ENCODE results near the gene MAP2K5.

DNA sequence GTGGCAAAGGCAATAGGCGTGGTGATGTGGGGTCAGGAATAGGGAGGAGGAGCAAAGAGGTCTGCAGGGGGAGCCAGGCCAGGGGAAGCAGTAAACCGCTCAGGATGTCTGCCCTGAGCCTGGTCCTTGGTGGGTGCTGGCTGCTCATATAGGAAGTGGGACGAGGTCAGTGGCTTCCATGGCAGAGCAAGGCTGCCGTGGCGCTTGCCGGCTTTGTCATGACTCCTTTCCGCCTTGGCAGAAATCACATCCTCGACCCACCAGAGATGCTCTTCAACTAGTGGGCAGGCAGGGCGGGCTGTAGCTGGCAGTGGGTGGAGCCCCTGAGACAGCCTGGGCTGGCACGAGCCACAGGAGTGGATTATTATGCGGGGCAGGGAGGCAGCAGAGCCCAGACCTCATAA, 269.7 kb downstream of the MAP2K5 start:
- TF ChIP-seq, protein P1, sequence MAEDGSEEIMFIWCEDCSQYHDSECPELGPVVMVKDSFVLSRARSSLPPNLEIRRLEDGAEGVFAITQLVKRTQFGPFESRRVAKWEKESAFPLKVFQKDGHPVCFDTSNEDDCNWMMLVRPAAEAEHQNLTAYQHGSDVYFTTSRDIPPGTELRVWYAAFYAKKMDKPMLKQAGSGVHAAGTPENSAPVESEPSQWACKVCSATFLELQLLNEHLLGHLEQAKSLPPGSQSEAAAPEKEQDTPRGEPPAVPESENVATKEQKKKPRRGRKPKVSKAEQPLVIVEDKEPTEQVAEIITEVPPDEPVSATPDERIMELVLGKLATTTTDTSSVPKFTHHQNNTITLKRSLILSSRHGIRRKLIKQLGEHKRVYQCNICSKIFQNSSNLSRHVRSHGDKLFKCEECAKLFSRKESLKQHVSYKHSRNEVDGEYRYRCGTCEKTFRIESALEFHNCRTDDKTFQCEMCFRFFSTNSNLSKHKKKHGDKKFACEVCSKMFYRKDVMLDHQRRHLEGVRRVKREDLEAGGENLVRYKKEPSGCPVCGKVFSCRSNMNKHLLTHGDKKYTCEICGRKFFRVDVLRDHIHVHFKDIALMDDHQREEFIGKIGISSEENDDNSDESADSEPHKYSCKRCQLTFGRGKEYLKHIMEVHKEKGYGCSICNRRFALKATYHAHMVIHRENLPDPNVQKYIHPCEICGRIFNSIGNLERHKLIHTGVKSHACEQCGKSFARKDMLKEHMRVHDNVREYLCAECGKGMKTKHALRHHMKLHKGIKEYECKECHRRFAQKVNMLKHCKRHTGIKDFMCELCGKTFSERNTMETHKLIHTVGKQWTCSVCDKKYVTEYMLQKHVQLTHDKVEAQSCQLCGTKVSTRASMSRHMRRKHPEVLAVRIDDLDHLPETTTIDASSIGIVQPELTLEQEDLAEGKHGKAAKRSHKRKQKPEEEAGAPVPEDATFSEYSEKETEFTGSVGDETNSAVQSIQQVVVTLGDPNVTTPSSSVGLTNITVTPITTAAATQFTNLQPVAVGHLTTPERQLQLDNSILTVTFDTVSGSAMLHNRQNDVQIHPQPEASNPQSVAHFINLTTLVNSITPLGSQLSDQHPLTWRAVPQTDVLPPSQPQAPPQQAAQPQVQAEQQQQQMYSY (CRISPR knock-in tag; IDR thresholded peaks at IDR 0.05) = no peak; the same call in 1 of the 2 replicates
- TF ChIP-seq FOXJ3 (CRISPR knock-in tag; IDR thresholded peaks at IDR 0.05; ENCODE audit: borderline replicate concordance) (no peak), TEAD1 (CRISPR knock-in tag; IDR thresholded peaks at IDR 0.05) (no peak), SP1 (CRISPR knock-in tag; conservative IDR thresholded peaks at IDR 0.05) (no peak)
- TF ChIP-seq, protein P2, sequence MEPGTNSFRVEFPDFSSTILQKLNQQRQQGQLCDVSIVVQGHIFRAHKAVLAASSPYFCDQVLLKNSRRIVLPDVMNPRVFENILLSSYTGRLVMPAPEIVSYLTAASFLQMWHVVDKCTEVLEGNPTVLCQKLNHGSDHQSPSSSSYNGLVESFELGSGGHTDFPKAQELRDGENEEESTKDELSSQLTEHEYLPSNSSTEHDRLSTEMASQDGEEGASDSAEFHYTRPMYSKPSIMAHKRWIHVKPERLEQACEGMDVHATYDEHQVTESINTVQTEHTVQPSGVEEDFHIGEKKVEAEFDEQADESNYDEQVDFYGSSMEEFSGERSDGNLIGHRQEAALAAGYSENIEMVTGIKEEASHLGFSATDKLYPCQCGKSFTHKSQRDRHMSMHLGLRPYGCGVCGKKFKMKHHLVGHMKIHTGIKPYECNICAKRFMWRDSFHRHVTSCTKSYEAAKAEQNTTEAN (CRISPR knock-in tag; IDR thresholded peaks at IDR 0.05) = no peak
- TF ChIP-seq, protein P3, sequence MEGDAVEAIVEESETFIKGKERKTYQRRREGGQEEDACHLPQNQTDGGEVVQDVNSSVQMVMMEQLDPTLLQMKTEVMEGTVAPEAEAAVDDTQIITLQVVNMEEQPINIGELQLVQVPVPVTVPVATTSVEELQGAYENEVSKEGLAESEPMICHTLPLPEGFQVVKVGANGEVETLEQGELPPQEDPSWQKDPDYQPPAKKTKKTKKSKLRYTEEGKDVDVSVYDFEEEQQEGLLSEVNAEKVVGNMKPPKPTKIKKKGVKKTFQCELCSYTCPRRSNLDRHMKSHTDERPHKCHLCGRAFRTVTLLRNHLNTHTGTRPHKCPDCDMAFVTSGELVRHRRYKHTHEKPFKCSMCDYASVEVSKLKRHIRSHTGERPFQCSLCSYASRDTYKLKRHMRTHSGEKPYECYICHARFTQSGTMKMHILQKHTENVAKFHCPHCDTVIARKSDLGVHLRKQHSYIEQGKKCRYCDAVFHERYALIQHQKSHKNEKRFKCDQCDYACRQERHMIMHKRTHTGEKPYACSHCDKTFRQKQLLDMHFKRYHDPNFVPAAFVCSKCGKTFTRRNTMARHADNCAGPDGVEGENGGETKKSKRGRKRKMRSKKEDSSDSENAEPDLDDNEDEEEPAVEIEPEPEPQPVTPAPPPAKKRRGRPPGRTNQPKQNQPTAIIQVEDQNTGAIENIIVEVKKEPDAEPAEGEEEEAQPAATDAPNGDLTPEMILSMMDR (IDR thresholded peaks at IDR 0.05) = no peak
- TF ChIP-seq, protein P4, sequence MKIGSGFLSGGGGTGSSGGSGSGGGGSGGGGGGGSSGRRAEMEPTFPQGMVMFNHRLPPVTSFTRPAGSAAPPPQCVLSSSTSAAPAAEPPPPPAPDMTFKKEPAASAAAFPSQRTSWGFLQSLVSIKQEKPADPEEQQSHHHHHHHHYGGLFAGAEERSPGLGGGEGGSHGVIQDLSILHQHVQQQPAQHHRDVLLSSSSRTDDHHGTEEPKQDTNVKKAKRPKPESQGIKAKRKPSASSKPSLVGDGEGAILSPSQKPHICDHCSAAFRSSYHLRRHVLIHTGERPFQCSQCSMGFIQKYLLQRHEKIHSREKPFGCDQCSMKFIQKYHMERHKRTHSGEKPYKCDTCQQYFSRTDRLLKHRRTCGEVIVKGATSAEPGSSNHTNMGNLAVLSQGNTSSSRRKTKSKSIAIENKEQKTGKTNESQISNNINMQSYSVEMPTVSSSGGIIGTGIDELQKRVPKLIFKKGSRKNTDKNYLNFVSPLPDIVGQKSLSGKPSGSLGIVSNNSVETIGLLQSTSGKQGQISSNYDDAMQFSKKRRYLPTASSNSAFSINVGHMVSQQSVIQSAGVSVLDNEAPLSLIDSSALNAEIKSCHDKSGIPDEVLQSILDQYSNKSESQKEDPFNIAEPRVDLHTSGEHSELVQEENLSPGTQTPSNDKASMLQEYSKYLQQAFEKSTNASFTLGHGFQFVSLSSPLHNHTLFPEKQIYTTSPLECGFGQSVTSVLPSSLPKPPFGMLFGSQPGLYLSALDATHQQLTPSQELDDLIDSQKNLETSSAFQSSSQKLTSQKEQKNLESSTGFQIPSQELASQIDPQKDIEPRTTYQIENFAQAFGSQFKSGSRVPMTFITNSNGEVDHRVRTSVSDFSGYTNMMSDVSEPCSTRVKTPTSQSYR (CRISPR knock-in tag; IDR thresholded peaks at IDR 0.05) = no peak
- TF ChIP-seq, protein P5, sequence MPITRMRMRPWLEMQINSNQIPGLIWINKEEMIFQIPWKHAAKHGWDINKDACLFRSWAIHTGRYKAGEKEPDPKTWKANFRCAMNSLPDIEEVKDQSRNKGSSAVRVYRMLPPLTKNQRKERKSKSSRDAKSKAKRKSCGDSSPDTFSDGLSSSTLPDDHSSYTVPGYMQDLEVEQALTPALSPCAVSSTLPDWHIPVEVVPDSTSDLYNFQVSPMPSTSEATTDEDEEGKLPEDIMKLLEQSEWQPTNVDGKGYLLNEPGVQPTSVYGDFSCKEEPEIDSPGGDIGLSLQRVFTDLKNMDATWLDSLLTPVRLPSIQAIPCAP (CRISPR knock-in tag; IDR thresholded peaks at IDR 0.05) = no peak
- TF ChIP-seq, protein P6, sequence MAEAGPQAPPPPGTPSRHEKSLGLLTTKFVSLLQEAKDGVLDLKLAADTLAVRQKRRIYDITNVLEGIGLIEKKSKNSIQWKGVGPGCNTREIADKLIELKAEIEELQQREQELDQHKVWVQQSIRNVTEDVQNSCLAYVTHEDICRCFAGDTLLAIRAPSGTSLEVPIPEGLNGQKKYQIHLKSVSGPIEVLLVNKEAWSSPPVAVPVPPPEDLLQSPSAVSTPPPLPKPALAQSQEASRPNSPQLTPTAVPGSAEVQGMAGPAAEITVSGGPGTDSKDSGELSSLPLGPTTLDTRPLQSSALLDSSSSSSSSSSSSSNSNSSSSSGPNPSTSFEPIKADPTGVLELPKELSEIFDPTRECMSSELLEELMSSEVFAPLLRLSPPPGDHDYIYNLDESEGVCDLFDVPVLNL (CRISPR knock-in tag; IDR thresholded peaks at IDR 0.05; ENCODE audit: borderline replicate concordance, low read depth) = no peak
- TF ChIP-seq, protein P7, sequence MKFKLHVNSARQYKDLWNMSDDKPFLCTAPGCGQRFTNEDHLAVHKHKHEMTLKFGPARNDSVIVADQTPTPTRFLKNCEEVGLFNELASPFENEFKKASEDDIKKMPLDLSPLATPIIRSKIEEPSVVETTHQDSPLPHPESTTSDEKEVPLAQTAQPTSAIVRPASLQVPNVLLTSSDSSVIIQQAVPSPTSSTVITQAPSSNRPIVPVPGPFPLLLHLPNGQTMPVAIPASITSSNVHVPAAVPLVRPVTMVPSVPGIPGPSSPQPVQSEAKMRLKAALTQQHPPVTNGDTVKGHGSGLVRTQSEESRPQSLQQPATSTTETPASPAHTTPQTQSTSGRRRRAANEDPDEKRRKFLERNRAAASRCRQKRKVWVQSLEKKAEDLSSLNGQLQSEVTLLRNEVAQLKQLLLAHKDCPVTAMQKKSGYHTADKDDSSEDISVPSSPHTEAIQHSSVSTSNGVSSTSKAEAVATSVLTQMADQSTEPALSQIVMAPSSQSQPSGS (CRISPR knock-in tag; IDR thresholded peaks at IDR 0.05; ENCODE audit: borderline replicate concordance, low read depth) = no peak

Measured in WTC11 (cell line).